NCI-H2196 treated with DMSO at 0.1 percent for 48 hours (cell line): Measurements from ENCODE around the gene SDK1.
A peak's percentile ranks its signal among the peaks of the same experiment; 100 is the strongest.

ENCODE experiments used
- DNase-seq: peaks from one replicate; lab custom pipeline; 2025; ENCODE audit not compliant: unreplicated experiment; lab: John Stamatoyannopoulos, UW

The SDK1 gene

DNA sequence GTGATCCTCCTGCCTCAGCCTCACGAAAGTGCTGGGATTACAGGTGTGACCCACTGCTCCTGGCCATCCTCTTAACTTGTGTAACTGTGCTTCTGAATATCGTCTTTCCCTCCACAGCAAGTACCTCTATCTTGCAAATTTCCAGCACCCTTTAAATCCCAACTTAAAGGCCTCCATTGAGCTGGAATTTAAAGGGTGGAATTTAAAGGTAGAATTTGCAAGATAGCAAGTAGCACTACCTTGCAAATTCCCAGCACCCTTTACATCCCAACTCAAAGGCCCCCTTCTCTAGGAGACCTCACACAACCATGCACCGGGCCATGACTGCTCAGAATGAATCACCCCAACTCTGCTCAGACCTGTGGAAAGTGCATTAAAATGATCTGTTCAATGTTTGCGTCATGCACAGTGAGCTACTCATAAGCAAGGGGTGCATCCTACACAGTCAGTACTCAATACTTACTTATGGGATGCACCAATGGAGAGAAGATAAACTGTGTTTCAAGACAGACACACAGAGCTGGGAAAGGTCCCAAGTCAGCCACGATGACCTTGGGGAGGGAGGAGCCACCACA is 17.8 kb upstream of the SDK1 start:
- no peak for DNase-seq

DNA sequence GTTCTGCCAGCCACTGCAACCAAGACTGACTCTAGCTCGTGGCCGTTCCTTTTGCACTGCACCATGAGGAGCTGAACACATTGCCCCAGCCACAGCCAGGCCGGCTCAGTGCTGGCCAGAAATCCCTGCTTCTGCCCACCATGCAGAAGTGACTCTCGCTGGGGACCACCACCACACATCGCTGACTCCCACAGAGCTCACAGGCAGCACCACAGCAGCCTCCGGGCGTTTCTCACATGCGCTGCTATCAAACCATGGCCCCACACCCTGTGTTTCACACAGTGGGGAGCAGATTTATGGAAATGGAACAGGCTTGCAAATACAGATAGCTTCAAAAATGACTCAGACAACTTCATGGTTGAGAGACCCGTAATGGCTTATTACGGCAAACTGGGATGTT is 15.4 kb upstream of the SDK1 start:
- no peak for DNase-seq

DNA sequence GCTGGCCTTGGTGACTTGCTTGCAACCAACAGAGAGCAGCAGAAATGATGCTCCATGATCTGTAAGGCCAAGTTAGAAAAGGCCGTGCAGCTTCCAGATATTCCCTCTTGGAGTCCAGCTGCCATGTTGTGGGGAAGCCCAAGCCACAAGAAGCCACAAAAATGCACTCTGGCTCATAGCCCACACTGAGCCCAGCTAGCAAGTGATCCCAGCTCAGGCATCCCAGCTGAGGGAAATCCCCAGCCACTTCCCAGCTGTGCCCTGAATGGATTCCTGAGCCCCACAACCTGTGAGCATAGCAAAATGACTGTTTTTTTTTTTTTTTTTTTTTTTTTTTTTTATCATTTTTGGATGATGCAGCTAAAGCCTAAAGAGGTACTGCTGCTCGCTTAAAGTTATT is 11.1 kb upstream of the SDK1 start:
- DNase-seq = no peak

DNA sequence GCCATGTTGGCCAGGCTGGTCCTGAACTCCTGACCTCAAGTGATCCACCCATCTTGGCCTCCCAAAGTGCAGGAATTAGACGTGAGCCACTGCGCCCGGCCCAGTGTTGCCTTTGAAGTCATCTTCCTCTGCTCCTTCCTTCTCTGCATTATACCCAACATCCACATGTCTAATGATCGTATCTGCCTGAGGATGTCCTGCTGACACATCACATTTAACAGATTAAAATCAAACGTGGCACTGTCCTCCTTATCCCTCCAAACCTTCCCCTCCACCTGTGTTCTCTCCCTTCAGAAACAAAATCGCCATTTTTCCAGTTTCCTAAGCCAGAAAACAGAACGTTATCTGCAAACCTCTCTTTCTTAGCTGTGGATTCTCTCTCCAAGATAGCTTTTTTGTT is 8.4 kb upstream of the SDK1 start:
- no peak for DNase-seq

DNA sequence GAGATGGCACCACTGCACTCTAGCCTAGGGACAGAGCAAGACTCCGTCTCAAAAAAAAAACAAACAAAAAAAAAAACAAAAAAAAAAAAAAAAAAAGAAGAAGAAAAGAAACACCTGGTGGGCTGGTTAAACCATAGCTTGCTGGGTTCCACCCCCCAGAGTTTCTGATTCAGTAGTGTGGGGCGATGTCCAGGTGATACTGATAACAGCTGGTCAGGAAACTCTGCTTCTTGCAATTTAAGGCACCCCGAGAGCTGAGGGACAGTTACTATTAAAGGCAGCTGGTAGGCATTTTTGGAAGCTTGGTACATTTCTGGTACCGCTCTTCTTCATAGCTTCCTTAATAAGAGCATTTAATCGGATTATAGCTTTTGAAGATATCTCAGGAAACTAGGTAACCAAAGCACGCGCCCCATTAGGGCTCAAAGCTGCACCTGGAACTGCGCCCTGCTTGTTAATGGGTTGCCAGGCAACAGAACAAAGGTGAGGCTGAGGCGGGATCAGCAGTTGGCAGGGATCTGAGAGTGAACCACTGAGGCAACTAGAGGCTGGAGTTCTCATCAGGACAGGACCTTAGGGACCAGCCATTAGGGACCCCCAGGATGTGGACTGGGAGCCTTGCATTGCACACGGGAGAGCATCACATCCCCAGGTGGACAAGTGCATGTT is 6.5 kb upstream of the SDK1 start:
- peak; percentile 70 for DNase-seq

DNA sequence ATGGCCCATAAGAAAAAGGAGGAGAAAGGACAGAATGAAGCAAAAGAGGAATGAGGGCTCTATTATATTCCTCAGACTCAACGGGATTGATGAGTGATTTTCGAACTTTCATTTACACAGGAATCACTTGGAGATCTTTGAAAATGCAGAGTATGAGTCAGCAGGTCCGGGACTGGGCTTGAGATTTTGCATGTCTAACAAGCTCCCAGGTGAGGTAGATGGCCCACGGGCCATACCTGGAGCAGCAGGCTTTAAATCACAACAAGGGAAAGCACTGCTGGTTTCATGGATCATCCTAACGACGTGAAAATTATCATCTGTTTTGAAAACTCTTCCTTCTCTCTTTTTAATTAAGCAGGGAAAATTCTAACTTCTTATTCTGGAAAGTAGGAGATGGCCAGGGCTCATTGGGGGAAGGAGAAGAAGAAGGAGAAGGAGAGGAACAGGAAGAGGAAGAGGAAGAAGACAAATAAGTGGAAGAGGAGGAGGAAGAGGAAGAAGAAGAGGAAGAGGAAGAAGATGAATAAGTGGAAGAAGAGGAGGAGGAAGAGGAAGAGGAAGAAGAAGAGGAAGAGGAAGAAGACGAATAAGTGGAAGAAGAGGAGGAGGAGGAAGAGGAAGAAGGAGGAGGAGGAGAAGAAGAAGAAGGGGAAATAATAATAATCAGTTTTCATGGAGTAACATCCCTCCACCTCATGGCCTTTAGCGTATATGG is 3.8 kb upstream of the SDK1 start:
- no peak for DNase-seq

DNA sequence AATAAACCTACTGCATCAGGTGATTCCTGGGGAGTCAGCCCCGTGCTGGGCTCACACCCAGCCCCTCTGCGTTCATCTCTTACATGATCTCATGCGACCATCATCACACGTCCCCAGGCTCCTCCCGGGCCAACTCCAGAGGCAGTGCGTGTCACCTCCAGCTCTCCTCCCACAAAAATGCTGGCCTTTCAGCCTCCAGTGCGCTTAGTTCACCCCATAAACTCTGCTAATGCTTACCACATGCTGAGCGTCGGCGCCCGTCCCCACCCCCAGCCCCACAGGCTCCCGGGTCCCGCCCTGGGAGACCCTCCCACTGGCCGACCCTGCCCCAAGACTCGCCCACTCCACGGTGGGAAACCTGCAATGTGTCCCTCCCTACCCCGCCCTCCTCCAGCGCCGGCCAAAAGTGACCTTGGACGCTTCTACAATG is 816 bp upstream of the SDK1 start:
- DNase-seq = no peak

DNA sequence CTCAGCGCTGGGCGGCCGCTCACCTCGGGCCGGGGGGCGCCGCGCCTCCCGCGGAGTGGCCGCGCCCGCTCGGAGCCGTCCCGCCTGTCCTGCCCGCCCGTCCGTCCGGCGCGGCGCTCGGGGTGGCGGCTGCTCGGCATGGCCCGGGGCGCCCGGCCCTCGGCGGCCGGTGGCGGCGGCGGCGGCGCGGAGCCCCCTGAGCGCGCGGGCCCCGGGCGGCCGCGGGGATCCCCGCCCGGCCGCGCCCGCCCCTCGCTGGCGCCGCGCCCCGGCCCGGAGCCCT is 338 bp downstream of the SDK1 start:
- no peak for DNase-seq

DNA sequence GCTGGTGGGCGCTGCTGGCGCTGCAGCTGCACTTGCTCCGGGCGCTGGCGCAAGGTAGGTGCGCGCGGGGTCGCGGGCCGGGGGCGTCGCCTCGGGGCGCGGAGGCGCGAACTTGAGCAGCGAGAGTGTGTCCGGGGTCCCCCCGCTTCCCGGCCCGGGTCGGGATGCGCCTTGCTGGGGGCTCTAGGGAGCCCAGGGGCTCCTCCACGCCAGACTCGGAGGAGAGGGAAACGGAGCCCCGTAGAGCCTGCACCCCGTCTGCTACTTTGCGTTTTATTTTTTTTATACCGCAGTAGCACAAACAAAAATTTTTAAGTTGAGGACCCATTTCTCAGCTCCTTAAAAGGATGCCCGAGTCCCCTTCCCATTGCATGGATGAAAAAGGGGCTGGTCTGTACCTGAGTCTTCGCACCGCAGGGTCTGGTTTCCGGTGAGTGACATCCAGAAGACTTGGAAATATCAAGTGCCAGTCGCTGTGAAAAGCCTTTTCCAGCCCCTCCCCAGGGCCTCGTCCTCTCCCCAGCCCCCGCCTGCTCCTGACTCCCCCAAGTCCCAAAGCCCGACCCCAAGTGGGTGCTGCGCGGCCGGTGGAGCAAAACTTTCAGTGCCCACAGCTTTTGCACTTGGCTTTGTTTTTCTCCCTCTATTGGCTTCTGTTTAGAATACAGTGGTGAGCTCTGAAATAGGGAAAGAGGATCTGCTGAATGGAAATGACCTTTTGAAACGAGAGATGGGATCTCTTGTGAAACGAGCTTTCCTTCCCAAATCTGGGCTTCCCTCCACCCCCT is 973 bp downstream of the SDK1 start:
- peak; percentile 7 for DNase-seq

DNA sequence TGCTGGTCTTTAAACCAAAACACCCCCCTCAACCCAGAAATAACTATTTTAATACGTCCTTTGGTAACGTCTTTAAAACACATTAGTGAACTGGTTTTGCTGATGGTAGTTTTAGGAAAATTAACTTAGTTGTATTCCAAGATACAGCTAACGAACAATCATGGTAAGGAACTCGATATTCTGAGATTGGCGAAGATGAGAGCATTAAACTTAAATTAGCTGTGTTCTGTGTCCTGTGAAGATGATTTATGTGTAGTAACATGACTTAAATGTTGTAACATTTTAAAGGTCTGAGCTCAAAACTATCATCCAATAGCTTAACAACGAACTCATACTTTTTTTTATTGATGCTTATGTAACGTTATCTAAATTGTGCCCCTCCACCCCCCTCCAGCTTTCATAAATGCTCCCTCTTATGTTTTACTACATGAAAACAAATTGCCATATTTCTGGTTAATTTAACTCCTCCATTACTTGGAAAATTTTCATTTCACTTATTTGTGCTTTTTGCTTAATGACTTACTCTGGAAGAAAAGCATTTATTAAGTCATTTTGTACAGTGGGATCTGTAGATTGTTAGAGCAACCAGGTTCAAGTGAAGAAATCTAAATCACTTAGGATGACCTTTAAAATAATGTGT is 1.7 kb downstream of the SDK1 start:
- DNase-seq = no peak

DNA sequence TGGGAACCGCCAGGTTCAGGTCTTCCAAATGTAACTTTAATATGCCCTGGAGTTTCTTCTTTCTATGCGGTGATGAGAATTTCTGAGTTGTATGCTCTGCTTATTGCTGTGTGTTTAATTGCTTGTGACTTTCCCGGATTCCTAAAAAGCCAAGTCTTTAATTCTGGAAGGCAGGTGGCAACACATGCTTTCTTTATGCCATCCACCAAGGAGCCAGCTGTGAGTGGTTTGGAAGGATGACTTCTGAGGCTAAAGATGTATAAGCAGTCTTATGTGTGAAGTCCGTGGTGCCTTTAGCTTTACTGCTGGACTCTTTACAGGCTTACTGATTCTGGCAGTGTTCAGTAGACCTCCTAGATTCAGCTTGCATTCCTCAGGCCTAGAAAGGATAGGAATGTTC is 3.1 kb downstream of the SDK1 start:
- DNase-seq = no peak

DNA sequence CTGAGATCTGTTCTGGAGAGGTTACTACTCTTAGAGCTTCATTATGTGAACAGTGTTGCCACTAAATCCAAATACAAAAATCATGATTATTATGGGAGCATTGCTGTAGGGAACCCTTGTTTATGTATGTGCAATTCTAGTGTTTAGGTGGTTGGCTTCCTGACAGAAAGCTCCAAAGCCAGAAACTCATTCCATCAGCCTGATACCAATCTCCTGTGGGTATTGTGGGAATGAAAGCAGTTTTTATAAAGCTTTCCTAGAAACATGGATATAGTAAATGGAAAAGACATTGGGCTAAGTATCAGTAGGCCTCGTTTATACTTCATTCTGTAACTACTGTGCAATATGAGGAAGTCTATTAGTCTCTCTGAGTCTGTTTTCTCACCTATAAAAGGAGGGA is 6.4 kb downstream of the SDK1 start:
- no peak for DNase-seq

DNA sequence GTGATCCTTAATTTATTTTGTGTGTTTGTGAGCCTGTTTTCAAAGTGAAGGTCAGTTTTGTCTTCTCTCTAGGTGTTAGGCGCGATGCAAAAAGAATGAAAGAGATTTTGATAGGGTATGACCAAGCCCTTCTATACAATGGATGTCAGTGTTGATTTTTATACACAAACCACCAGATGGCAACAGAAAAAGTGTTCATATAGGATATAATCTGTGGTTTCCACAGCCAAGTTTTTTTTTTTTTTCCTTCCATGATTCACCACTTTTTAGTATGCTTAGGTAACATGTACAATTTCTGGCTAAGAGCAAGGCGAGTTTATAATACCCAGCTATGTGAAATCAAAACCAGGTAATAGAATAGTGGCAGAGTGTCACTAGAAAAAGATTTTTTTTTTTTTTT is 8.1 kb downstream of the SDK1 start:
- no peak for DNase-seq

DNA sequence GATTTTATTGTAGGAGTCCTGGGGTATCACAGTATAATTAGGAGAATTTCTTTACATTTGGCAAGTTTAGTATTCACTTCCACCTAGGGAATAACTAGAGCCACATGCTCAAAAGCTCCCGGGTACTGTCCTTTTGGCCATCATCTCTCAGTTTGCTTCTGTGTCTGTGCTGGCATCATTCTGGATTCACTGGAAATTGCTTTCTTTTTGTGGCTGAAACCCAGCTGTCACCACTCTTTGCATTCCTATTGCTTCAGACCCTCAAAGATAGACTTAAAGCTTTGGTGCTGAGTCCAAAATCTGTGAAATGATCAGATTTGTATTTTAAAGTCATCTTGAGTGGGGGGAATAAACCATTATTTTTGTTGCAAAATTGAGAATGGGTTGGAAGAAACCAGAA is 8.9 kb downstream of the SDK1 start:
- no peak for DNase-seq

DNA sequence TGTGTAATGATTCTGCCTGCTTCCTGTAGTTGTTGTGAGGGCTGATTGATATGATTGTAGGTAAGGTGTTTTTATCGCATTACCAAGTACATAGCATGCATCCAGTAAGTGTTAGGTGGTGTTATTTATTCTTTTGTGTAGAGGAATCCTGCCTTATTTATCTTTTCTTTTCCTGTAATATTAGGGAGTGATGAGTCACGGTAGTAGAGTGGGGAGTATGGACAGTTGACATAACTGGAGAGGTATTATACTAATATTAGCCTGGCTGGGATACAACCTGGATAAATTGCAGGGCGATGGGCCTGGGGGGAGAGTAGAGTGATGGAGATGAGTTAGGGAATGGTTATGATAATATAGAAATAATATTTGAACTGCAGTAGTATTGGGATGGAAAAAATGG is 9.8 kb downstream of the SDK1 start:
- DNase-seq = no peak

DNA sequence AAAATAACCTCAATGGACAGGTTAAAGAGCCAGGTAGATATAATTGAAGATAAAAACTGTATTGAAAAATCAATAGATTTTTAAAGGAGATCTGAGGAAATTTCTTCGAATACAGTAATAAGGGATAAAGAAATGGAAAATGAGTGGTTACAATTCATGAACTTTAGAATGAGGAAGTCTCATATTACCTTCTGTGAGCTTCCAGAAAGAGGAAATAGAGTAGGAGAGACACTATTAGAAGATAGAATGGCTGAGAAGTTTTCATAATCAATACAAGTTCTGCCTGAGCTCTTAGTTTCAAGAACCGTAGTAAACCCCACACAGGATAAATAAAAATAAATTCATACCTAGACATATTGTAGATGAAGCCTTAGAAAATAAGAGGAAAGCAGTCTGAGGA is 11.5 kb downstream of the SDK1 start:
- no peak for DNase-seq

DNA sequence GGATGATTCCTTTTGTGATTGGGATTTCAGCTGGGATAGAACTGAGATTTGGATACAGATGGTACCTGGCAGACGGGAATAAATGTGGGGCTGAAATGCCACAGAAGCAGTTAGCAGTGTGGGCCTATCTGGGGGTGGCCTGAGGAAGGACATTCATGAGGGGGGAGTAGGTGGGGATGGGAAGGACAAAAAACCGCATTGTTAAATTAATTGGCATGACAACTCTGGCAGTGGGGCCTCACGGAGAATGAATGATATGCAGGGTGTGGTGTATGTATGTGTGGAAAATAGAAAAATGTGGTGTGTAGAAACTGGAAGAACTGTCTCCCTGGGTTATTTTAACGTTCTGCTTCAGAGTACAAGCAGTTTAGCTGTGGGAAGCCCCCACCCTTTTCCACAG is 17.8 kb downstream of the SDK1 start:
- DNase-seq = no peak

DNA sequence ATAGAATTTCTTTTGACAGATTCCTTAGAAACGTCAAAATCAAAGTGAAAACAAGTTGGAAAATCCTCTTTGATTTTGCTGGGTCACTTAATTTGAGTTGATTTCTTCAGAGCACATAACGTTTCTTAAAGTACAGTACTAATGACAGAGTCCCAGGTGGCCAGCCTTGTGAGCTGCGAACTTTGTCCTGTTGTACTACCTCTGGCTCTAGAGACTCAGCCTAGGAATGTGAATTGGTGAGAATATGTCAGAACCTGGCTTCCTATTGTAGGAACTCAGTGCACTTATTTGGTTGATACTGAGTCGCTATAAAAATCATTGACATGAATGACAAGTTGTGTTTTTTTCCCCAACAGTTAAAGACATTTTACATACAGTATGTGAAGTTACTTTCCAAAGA is 20.2 kb downstream of the SDK1 start:
- no peak for DNase-seq

DNA sequence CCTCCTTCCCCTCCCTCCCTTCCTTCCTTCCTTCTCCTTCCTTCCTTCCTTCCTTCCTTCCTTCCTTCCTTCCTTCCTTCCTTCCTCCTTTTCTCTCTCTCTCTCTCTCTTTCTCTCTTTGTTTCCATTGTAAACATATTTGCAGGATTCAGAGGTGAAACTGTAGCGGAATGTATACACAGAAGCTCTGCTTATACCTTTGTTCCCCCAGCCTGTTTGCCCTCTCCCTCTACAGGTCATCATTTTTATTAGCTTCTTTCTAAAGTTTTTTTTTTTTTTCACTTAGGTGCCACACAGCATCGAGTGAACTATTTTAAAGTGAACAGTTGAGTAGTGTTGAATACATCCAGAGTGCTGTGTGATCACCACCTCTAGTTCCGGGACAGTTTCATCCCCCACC is 20.7 kb downstream of the SDK1 start:
- DNase-seq = no peak

DNA sequence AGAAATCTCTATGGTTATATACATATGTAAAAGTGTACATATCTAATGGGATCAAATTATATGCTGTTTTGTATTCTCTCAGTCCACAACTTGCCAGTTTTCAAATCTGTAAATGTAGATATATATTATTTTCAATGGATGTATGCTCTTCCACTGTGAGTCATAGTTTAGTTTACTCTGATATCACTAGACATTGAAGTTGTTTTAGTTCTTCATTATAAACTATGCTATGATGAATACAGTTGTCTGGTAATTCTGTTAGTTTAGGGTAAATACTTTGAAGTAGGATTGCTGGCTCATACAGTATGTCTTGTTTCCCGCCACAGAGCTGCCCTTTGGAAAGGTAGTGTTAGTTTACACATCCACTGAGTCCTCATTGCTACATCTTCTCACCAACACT is 25.2 kb downstream of the SDK1 start:
- no peak for DNase-seq

DNA sequence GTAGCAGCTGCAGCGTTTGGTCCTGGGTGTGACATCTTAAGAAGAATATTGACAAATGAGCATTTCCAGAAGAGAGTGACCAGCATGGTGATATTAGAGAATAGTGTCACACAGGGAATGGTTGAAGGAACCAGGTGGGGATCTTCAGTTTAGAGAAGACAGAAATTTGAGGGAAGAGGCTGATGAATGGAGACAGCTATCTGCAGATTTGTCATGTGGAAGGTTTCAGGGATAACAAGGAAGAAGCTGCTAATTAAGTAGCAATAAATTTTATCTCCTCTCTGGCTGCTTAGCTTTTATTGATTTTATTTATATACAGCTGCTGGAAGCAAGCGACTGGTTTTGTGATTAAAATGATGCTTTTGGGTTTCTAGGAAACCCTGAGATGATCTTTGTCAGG is 26.0 kb downstream of the SDK1 start:
- DNase-seq = no peak

DNA sequence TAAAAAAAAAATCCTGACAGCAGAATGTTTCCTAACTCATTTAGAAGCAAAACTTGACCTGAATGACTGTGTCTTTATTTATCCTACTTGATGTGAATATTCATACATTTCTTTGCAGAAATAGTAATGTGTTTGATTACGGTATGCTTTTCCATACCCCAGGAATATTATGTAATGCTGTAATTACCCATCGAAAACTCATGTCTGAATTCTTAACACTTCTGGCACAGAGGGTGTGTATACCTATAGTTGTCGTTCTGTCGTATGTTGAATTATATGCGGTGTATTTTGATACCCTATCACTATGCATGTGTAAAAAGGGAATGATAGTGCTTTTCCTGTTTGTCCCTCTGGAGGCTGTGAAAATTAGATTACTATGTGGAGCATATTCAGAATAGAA is 26.6 kb downstream of the SDK1 start:
- DNase-seq = no peak
